GM19025 (cell line): Measurements from ENCODE around the gene PERCC1.

Source experiments
- ATAC-seq: cut with Tn5 transposase; IDR thresholded peaks from one replicate; pipeline ENCODE4 v1.9.1; 2021; ENCODE audit warnings: mild to moderate bottlenecking, low read depth, moderate library complexity; ENCODE audit not compliant: unreplicated experiment

PERCC1 gene

GRCh38 chr16:1448536-1449116 is 17.7 kb downstream of the PERCC1 start:
- no peak for ATAC-seq

- ATAC-seq: no peak
Observed at GRCh38 chr16:1449201-1449788, 18.4 kb downstream of the PERCC1 start.

GRCh38 chr16:1450218-1450617 is 19.3 kb downstream of the PERCC1 start:
- no peak for ATAC-seq

GRCh38 chr16:1450841-1451240 is 20.0 kb downstream of the PERCC1 start:
- no peak for ATAC-seq

- ATAC-seq: no peak
Observed at GRCh38 chr16:1451702-1452392, 21.0 kb downstream of the PERCC1 start.

GRCh38 chr16:1452530-1452929 is 21.7 kb downstream of the PERCC1 start:
- no peak for ATAC-seq

GRCh38 chr16:1453316-1453715 is 22.4 kb downstream of the PERCC1 start:
- ATAC-seq: no peak

- no peak for ATAC-seq
Observed at GRCh38 chr16:1454561-1454960, 23.7 kb downstream of the PERCC1 start.

- ATAC-seq: no peak
Observed at GRCh38 chr16:1455190-1456171, 24.6 kb downstream of the PERCC1 start.

- ATAC-seq: no peak
Observed at GRCh38 chr16:1456951-1457350, 26.1 kb downstream of the PERCC1 start.

GRCh38 chr16:1457489-1458245 is 26.8 kb downstream of the PERCC1 start:
- no peak for ATAC-seq

- no peak for ATAC-seq
Observed at GRCh38 chr16:1458336-1458976, 27.6 kb downstream of the PERCC1 start.

- no peak for ATAC-seq
Observed at GRCh38 chr16:1458977-1459341, 28.1 kb downstream of the PERCC1 start.

- ATAC-seq: no peak
Observed at GRCh38 chr16:1459967-1460366, 29.1 kb downstream of the PERCC1 start.

- ATAC-seq: no peak
Observed at GRCh38 chr16:1460602-1461138, 29.8 kb downstream of the PERCC1 start.

GRCh38 chr16:1461146-1461545 is 30.3 kb downstream of the PERCC1 start:
- no peak for ATAC-seq

- ATAC-seq: no peak
Observed at GRCh38 chr16:1464196-1464893, 33.5 kb downstream of the PERCC1 start.

GRCh38 chr16:1464894-1465566 is 34.2 kb downstream of the PERCC1 start:
- no peak for ATAC-seq
